ENCODE measurements around the gene SORCS2. TPM values are rescaled to one million over a fixed set of nuclear protein-coding genes. Genes with fewer than 3 reads are reported as not detected.

Gene SORCS2
- total and polyA plus RNA-seq, 2 of the 8 experiments (the other 6 are each of a cell fraction or from before 2014, with no cell fraction given) = 0.36 to 1.8 TPM

- TF ChIP-seq KDM1A (IDR thresholded peaks at IDR 0.05; ENCODE audit: borderline replicate concordance, low read length) = no peak
- no peak for TF ChIP-seq SIRT6 (IDR thresholded peaks at IDR 0.05; ENCODE audit: low read length)
- no peak for TF ChIP-seq SP4 (IDR thresholded peaks at IDR 0.05; ENCODE audit: low read length)
- TF ChIP-seq E2F6 (IDR thresholded peaks at IDR 0.05) = no peak
- no peak for TF ChIP-seq SIN3A (conservative IDR thresholded peaks at IDR 0.05 in 1 of 2, IDR thresholded peaks at IDR 0.05 in 1 of 2; ENCODE audit: low read depth in 1 of 2, low read length in 2 of 2)
- no peak for TF ChIP-seq YY1 (IDR thresholded peaks at IDR 0.05; ENCODE audit: low read depth, low read length)
- no peak for TF ChIP-seq RBBP5 (IDR thresholded peaks at IDR 0.05; ENCODE audit: borderline replicate concordance, low read depth, low read length)
- TF ChIP-seq HDAC2 (IDR thresholded peaks at IDR 0.05; ENCODE audit: borderline replicate concordance in 1 of 2, low read depth in 2 of 2, low read length in 2 of 2) = no peak
- TF ChIP-seq PHF8 (conservative IDR thresholded peaks at IDR 0.05; ENCODE audit: low read depth, low read length) = no peak
- no peak for TF ChIP-seq MAFK (IDR thresholded peaks at IDR 0.05; ENCODE audit: low read depth, low read length)
Observed at GRCh38 chr4:7769396-7770223, 577.3 kb downstream of the SORCS2 start (continued).
